DOHH2 (cell line): ENCODE results near the gene PTPN22.

Experiments
- H3F3A ChIP-seq: fragments of 200-600 bp; sonication (generic), shearing (Covaris generic); 2 replicates; pipeline ENCODE4 v1.6.0; 2016; ENCODE audit warnings: antibody characterized with exemption, mild to moderate bottlenecking; ENCODE audit not compliant: control insufficient read depth, insufficient read depth
- H3K27ac ChIP-seq: fragments of 200-600 bp; sonication (generic); 2 replicates; pipeline ENCODE4 v1.5.1; 2014; ENCODE audit warnings: low read depth, mild to moderate bottlenecking, low read length, moderate library complexity
- H3K27me3 ChIP-seq: fragments of 200-600 bp; sonication (generic); 2 replicates; pipeline ENCODE4 v1.6.1; 2014; ENCODE audit warnings: mild to moderate bottlenecking, low read length, mixed read lengths; ENCODE audit not compliant: control insufficient read depth
- H3K36me3 ChIP-seq: fragments of 200-600 bp; sonication (generic); 2 replicates; pipeline ENCODE4 v1.6.1; 2014; ENCODE audit warnings: mild to moderate bottlenecking, low read length, moderate library complexity, mixed read lengths; ENCODE audit not compliant: control insufficient read depth
- H3K4me1 ChIP-seq: fragments of 200-600 bp; sonication (generic); 2 replicates; pipeline ENCODE4 v1.6.1; 2014; ENCODE audit warnings: mild to moderate bottlenecking, low read length, mixed read lengths; ENCODE audit not compliant: control insufficient read depth
- H3K4me2 ChIP-seq: fragments of 200-600 bp; sonication (generic); 2 replicates; pipeline ENCODE4 v1.6.0; 2014; ENCODE audit warnings: mild to moderate bottlenecking, low read length, moderate library complexity
- H3K4me3 ChIP-seq: fragments of 200-600 bp; sonication (generic); 2 replicates; pipeline ENCODE4 v1.5.1; 2014; ENCODE audit warnings: mild to moderate bottlenecking, low read length, mixed read lengths
- H3K79me2 ChIP-seq: fragments of 200-600 bp; sonication (generic); 2 replicates; pipeline ENCODE4 v1.6.1; 2014; ENCODE audit warnings: mild to moderate bottlenecking, low read length, mixed read lengths; ENCODE audit not compliant: control insufficient read depth
- H3K9me2 ChIP-seq: fragments of 200-600 bp; sonication (generic); replicated peaks from 2 replicates; pipeline ENCODE4 v1.6.1; 2014; ENCODE audit warnings: mild to moderate bottlenecking, low read length, mixed read lengths; ENCODE audit not compliant: control insufficient read depth
- H3K9me3 ChIP-seq: fragments of 200-600 bp; sonication (generic); 2 replicates; pipeline ENCODE4 v1.6.1; 2014; ENCODE audit warnings: antibody characterized with exemption, low read length, mixed read lengths; ENCODE audit not compliant: control insufficient read depth, insufficient read depth
- H4K20me1 ChIP-seq: fragments of 200-600 bp; sonication (generic); 2 replicates; pipeline ENCODE4 v1.6.0; 2014; ENCODE audit warnings: low read depth, mild to moderate bottlenecking, antibody characterized with exemption, low read length, moderate library complexity; ENCODE audit not compliant: control insufficient read depth, insufficient read depth
- CTCF ChIP-seq: fragments of 200-600 bp; sonication (generic); IDR thresholded peaks from one replicate; pipeline ENCODE4 v1.5.1; 2014; ENCODE audit warnings: antibody characterized with exemption, mild to moderate bottlenecking, low read depth, low read length; ENCODE audit not compliant: poor library complexity, severe bottlenecking
- EZH2phosphoT487 ChIP-seq: fragments of 200-600 bp; sonication (generic); IDR thresholded peaks from 2 replicates; pipeline ENCODE4 v1.6.1; 2017; ENCODE audit warnings: borderline replicate concordance, mild to moderate bottlenecking, antibody characterized with exemption, low read length, moderate library complexity, mixed read lengths

Gene PTPN22

GRCh38 chr1:113813218-113813617, 58.3 kb downstream of the PTPN22 start:
- peaks cover 39% of the 10 kb centered on the region for H3K79me2 ChIP-seq
- no peaks in the 10 kb centered on the region for H3K9me3 ChIP-seq
- H3K27me3 ChIP-seq = no peaks in the 10 kb centered on the region
- peak overlapping the region; percentile 89 for H3K27ac ChIP-seq
- H3K4me2 ChIP-seq = peak overlapping the region; percentile 82
- no peaks in the 10 kb centered on the region for H3K9me2 ChIP-seq
- peaks cover 38% of the 10 kb centered on the region for H3K4me1 ChIP-seq
- no peak for TF ChIP-seq CTCF
- no peak for TF ChIP-seq EZH2phosphoT487
- peaks cover 18% of the 10 kb centered on the region for H3F3A ChIP-seq
- H4K20me1 ChIP-seq = 0 out of 2 replicates have a peak, but pooled peaks cover 5% of the 10 kb centered on the region
- H3K36me3 ChIP-seq = peaks cover 37% of the 10 kb centered on the region
- H3K4me3 ChIP-seq = peak overlapping the region; percentile 94

- Histone ChIP-seq H3K9me2 (no peaks in the 10 kb centered on the region), H4K20me1 (0 out of 2 replicates have a peak, but pooled peaks cover 5% of the 10 kb centered on the region), H3K27me3 (no peaks in the 10 kb centered on the region), H3K9me3 (no peaks in the 10 kb centered on the region), H3K4me3 (peak overlapping the region; percentile 94), H3F3A (peaks cover 18% of the 10 kb centered on the region), H3K79me2 (peaks cover 44% of the 10 kb centered on the region), H3K27ac (peak overlapping the region; percentile 89), H3K36me3 (peaks cover 37% of the 10 kb centered on the region), H3K4me2 (peak overlapping the region; percentile 82), H3K4me1 (peaks cover 38% of the 10 kb centered on the region)
- TF ChIP-seq CTCF (no peak), EZH2phosphoT487 (no peak)
Observed at GRCh38 chr1:113812661-113813135, 58.8 kb downstream of the PTPN22 start.

- H3K27ac ChIP-seq = peak within 1 kb of the TSS; percentile 89
- H3K79me2 ChIP-seq = peaks cover 49% of the 10 kb centered on the region
- peak within 1 kb of the TSS; percentile 82 for H3K4me2 ChIP-seq
- H3K9me3 ChIP-seq = no peaks in the 10 kb centered on the region
- peaks cover 18% of the 10 kb centered on the region for H3F3A ChIP-seq
- no peak for TF ChIP-seq CTCF
- no peak for TF ChIP-seq EZH2phosphoT487
- H4K20me1 ChIP-seq = 0 out of 2 replicates have a peak, but pooled peaks cover 5% of the 10 kb centered on the region
- H3K4me3 ChIP-seq = peak within 1 kb of the TSS; percentile 94
- peaks cover 38% of the 10 kb centered on the region for H3K4me1 ChIP-seq
- no peaks in the 10 kb centered on the region for H3K9me2 ChIP-seq
- peaks cover 37% of the 10 kb centered on the region for H3K36me3 ChIP-seq
- H3K27me3 ChIP-seq = no peaks in the 10 kb centered on the region
Observed at GRCh38 chr1:113811888-113812660, 59.4 kb downstream of the PTPN22 start, which contains the start of gene RSBN1. RSBN1 (minus strand) TSS chr1:113812476; CDS start chr1:113812412, 64 bp downstream.
